ENCODE results near the gene SLC27A1. TPM values are rescaled to one million over a fixed set of nuclear protein-coding genes. Genes with fewer than 3 reads are reported as not detected.
A peak's percentile ranks its signal among the peaks of the same experiment; 100 is the strongest.

Gene SLC27A1
- total and polyA plus RNA-seq, 10 of the 15 experiments (the other 5 are each of a cell fraction or from before 2014, with no cell fraction given): 0.11 to 2.3 (median 1.2) TPM

GRCh38 chr19:17522988-17523872 is 52.9 kb downstream of the SLC27A1 start (continued):
- TF ChIP-seq ZNF274 (IDR thresholded peaks at IDR 0.05; ENCODE audit: insufficient read depth, insufficient read length): no peak
- TF ChIP-seq MEF2B (IDR thresholded peaks at IDR 0.05; ENCODE audit: partially characterized antibody, poor library complexity, severe bottlenecking): peak; percentile 94
- TF ChIP-seq PML (IDR thresholded peaks at IDR 0.05; ENCODE audit: low read length): peak; percentile 59; the same call in 1 of the 2 replicates
- 0 out of 2 replicates have a peak, but pooled peaks have one; percentile 5 for TF ChIP-seq ZNF24 (IDR thresholded peaks at IDR 0.05)
- TF ChIP-seq RUNX3 (IDR thresholded peaks at IDR 0.05; ENCODE audit: low read length): peak; percentile 99
- no peak for TF ChIP-seq NFYB (IDR thresholded peaks at IDR 0.05; ENCODE audit: insufficient read depth, low read depth, low read length)
- peak; percentile 84 for TF ChIP-seq CREB1 (IDR thresholded peaks at IDR 0.05; ENCODE audit: low read depth)
- peak; percentile 62; the same call in 1 of the 2 replicates for TF ChIP-seq ZBTB40 (IDR thresholded peaks at IDR 0.05; ENCODE audit: borderline replicate concordance)
- TF ChIP-seq RAD51 (IDR thresholded peaks at IDR 0.05): no peak
- no peak for TF ChIP-seq CHD4 (IDR thresholded peaks at IDR 0.05)
- TF ChIP-seq YY1 (IDR thresholded peaks at IDR 0.05; ENCODE audit: low read depth, low read length): no peak
- TF ChIP-seq SIX5 (IDR thresholded peaks at IDR 0.05; ENCODE audit: low read depth, low read length, severe bottlenecking): no peak
- peak; percentile 58 to 82 for TF ChIP-seq EP300 (IDR thresholded peaks at IDR 0.05; ENCODE audit: borderline replicate concordance in 1 of 2, control insufficient read depth in 1 of 2, low read depth in 2 of 2, low read length in 2 of 2)
- no peak for TF ChIP-seq JUND (IDR thresholded peaks at IDR 0.05; ENCODE audit: low read depth, low read length)
- TF ChIP-seq FOS (IDR thresholded peaks at IDR 0.05; ENCODE audit: borderline replicate concordance, extremely low read depth, insufficient read length): no peak
- TF ChIP-seq HDAC6 (IDR thresholded peaks at IDR 0.05; ENCODE audit: unreplicated experiment): no peak
- peak; percentile 99 for TF ChIP-seq EED (IDR thresholded peaks at IDR 0.05; ENCODE audit: low read depth)
- TF ChIP-seq, protein P1, sequence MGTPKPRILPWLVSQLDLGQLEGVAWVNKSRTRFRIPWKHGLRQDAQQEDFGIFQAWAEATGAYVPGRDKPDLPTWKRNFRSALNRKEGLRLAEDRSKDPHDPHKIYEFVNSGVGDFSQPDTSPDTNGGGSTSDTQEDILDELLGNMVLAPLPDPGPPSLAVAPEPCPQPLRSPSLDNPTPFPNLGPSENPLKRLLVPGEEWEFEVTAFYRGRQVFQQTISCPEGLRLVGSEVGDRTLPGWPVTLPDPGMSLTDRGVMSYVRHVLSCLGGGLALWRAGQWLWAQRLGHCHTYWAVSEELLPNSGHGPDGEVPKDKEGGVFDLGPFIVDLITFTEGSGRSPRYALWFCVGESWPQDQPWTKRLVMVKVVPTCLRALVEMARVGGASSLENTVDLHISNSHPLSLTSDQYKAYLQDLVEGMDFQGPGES (IDR thresholded peaks at IDR 0.05): no peak
- peak; percentile 54; the same call in 1 of the 2 replicates for TF ChIP-seq BACH1 (IDR thresholded peaks at IDR 0.05; ENCODE audit: borderline replicate concordance)
- TF ChIP-seq HSF1 (IDR thresholded peaks at IDR 0.05; ENCODE audit: low read depth, low read length): no peak
- TF ChIP-seq PBX3 (IDR thresholded peaks at IDR 0.05; ENCODE audit: insufficient replicate concordance, low read depth, low read length): no peak
